ENCODE measurements around the gene CDH4.

CDH4 gene

DNA sequence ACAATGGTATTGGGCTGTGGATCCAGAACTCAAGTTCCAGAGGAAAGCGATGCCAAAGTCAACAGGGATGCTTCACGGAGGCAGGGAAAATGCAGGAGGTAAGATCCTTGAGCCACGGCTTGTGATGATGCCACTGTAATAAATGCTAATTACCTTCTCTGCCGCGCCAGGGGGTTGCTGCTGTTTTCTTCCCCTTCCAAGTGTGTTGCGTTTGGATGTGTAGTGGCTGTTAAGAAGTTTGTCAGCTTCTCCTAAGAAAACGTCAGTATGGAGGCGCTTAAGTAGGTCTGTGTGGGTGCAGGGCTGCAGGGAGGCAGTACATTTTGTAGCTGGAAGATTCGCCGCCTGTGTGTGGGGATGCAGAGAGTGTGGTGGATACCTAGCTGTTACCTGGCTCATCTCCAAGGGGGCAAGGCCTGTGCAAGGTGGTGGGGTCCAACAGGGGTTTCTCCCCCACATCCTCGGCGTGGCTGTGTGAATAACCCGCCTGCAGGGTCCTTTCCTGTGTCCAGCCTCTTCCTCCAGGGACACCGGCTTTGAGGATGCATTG, 318.7 kb downstream of the CDH4 start:
- DNase-seq = no peak

GRCh38 chr20:61571221-61571620, 319.2 kb downstream of the CDH4 start:
- DNase-seq = no peak

DNA sequence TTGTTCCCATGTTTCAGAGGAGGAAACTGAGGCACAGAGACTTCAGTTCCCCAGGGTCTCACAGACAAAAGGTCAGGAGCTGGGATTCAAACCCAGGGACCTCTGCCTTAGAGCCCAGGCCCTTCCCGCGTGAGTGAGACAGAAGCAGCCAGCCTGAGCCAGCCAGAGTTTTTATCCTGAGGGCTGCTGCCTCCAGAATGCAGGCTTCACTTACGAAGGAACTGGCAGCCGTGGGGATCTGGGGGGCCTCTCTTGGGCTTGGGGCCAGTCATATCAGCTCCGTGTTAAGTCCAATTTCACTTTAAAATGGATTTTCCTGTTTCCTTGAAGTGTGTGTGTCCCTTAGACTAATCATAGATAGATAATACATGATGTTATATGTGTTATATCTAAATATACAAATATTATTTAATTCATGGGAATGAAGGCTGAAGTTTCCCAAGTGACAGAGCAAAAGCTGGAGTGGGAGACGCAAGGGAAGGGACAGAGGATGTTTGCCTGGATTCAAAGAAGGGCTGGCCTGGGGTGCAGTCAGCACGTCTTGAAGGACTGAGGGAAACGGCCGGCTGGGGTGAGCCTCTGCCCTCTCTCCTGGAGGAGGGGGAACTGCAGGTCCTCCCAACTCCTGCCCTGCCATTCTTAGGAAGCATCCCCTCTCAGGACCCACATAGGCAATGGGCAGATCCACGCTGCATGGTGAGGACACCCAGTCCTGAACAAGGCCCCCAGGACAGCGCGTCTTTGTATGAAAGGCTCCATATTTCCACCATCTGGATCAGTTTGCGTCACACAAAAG, 320.1 kb downstream of the CDH4 start:
- DNase-seq = no peak

DNA sequence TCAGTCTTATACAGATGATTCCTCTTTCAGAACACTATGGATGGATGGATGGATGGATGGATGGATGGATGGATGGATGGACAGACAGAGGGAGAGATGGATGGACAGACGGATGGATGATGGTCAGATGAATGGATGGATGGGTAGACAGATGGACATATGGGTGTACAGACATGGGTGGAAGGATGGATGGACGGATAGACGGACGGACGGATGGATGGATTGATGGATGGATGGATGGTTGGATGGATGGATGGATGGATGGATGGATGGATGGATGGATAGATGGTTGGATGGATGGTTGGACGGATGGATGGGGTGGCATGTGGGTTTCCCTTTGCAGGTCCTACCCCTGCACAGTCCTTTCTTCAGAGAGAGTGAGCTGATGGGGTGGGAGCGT, 320.7 kb downstream of the CDH4 start:
- DNase-seq = no peak

GRCh38 chr20:61573415-61574305, 321.6 kb downstream of the CDH4 start:
- DNase-seq = no peak

DNA sequence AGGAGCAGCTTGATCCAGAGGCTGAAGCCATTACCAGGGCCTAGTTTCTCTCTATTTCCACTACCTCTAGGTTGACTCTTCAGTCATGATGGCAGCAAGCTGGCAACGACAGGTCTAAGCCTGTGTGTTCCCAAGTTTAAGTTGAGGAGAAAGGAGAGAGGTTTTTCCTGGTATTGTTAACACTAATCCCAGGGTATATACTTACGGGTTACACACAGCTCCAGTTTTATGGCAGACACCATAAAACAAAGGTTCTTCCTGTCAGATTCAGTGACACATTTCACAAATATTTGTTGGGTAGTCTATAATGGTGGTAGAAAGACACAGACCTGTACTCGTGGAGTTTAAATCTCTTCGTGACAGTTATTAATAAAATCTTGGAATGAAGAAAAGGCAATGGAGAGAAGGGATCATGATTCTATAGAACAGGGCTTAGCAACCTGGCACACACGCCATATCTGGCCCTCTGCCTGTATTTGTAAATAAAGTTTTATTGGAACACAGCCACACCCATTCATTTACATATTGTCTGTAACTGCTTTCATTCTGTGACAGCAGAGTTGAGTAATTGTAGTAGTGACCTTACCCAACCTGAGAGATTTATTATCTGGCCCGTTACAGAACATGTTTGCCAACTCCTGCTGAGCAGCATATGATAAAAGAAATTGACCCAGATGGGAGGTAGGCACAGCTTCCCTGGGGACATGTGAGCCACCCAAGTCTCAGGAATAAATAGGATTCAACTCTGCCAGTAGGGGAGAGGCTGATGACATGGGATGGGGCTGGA, 323.3 kb downstream of the CDH4 start:
- DNase-seq = no peak

- DNase-seq = no peak
These were observed 324.3 kb downstream of the CDH4 start for GRCh38 chr20:61576372-61576771.

DNA sequence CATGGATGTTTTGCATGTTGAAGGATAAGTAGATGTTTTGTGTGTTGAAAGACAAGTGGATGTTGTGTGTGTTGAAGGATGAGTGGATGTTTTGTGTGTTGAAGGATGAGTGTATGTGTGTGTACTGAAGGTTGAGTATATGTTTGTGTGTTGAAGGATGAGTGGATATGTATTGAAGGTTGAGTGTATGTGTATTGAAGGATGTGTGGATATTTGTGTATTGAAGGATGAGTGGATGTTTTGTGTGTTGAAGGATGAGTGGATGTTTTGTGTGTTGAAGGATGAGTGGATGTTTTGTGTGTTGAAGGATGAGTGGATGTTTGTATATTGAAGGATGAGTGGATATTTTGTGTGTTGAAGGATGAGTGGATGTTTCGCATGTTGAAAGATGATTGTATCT, 325.0 kb downstream of the CDH4 start:
- DNase-seq = no peak

DNA sequence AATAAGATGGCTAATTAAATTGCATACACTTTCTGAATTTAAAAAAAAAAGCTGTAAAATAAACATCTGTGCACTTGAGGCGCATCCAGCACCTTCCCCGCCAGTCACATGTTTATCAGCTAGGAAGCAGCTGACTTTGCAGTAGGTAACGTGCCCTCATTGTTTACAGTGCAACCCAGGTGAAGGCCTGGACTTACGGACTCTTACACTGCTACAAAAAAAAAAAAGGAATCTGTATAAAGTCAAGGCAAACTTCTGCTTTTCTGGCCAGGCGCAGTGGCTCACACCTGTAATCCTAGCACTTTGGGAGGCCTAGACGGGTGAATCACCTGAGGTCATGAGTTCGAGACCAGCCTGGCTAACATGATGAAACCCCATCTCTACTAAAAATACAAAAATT, 327.8 kb downstream of the CDH4 start:
- no peak for DNase-seq

- no peak for DNase-seq
These were observed 329.1 kb downstream of the CDH4 start for GRCh38 chr20:61580958-61581824.

DNA sequence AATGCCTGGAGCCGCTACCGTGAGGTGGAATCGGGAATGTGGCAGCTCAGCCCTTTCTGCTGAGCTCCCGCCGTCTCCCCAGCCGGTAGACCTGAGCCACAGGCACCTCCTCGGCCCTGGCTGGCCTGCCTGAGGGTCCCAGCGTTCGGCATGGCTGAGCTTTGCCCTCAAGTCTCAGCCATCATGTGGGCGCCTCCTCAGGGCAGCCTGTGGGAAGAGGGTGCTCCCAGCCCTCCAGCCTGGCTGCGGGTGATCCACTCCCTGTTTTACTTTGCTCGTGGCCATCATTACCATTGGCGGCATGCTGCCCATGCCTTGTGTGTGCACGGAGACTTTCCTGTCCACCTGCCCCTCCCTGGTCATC, 329.7 kb downstream of the CDH4 start:
- DNase-seq = no peak

DNA sequence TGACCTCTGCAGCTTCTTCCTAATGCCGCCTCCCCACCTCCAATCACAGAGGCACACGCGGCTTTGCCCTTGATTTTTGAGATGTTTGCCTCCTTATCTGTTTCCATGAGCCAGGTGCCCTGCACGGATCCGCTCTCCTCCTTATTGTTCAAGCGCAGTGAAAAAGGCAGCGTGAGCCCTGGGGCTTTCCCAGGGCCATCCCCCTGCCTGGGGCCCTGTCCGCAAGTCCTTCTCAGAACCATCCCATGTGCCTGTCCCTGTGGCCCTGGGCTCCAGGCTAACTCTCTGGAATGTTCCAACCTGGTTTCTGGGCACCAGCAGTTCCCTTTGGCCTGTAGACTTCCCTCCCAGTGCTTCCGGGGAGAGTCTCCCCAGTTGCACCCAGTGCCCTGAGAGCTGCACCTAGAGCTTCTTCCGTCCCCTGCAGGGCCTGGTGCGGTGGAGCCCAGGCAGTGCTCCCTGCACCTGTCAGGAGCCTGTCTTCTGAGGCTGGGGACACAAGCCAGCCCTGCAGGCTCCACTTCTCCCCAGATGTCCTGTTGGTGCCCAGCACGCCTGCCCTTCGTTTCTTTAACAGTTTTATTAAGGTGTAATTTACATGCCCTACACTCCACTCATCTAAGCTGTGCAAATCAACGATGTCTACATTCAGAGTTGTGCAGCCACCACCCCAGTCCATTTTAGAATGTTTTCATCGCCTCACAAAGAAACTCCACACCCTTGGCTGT, 330.3 kb downstream of the CDH4 start:
- no peak for DNase-seq

DNA sequence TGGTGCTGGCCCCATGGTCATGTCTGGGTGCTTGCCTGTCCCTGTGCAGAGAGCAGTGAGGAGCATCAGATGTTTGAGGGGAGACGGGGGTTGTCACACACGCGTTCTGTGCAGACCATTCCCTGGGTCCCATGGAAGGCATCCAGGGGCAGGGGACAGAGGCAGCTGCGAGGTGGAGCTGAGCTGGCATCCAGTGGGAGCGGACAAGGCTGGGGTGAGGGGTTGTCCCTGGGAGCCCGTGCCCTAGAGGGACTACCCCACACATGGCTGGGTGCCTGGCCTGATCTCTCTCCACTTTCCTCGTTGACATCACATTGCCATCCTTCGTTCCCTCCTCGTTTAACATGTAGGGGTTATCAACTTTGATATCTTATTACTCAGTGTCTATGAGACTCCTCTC, 331.3 kb downstream of the CDH4 start:
- no peak for DNase-seq

- DNase-seq = no peak
These were observed 332.8 kb downstream of the CDH4 start for GRCh38 chr20:61584851-61585250.

DNA sequence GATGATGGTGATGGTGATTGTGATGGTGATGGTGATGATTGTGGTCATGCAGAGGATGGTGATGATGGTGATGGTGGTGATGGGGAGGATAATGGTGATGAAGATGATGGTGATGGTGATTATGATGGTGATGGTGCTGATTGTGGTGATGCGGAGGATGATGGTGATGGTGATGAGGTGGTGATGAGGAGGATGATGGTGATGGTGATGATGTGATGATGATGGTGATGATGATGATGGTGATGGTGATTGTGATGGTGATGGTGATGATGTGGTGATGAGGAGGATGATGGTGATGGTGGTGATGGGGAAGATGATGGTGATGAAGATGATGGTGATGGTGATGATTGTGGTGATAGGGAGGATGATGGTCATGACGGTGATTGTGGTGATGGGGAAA, 333.7 kb downstream of the CDH4 start:
- DNase-seq = no peak

DNA sequence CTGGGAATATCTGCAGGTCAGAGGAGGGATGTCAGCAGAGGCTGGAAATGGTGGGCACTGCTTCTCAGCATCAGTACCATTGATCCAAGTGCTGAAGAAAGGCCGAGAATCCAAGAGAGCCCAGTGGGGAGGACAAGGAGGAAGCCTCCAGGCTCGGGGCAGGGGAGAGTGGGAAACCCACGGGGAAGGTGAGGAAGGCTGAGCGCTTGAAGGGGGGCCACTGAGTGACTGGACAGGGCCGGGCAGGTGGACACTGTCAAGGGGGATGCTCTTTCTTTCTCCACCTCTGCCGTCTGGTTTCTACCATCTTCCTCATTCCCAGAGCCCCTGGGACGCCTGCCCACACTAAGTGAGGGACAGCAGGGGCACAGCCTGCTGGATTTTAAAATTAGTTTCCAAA, 335.0 kb downstream of the CDH4 start:
- no peak for DNase-seq

- DNase-seq = no peak
These were observed 335.7 kb downstream of the CDH4 start for GRCh38 chr20:61587681-61588289.

- DNase-seq = no peak
These were observed 336.6 kb downstream of the CDH4 start for GRCh38 chr20:61588411-61589385.

- DNase-seq = no peak
These were observed 338.2 kb downstream of the CDH4 start for GRCh38 chr20:61590236-61590635.

DNA sequence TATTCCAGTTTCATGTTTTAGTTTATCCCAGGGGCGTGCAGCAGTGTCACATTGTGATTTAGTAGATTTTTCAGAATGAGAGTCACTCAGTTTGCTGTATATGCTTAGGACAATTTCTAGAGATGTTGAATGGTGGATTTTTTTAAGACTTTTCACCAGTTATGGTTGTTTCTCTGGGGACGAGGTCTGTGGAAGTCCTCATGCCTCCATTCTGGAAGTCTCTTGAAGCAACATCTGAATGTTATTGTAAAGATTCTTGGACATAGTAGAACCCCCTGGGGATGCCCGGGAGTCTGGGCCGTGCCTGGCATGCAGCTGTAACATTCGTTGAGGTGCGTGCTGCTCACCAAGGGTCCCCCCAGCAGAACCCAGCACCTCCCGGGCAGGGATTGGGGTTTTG, 341.5 kb downstream of the CDH4 start:
- DNase-seq = no peak
